GM19438 (cell line): ENCODE measurements around the gene INO80C.

Source experiments
- ATAC-seq: cut with Tn5 transposase; IDR thresholded peaks from one replicate; pipeline ENCODE4 v1.9.1; 2021; ENCODE audit warnings: low read depth; ENCODE audit not compliant: unreplicated experiment

Gene INO80C

GRCh38 chr18:35435401-35435800, 62.4 kb downstream of the INO80C start:
- no peak for ATAC-seq

GRCh38 chr18:35432565-35433001, 65.2 kb downstream of the INO80C start:
- no peak for ATAC-seq

- no peak for ATAC-seq
Measured at GRCh38 chr18:35431374-35431741, 66.4 kb downstream of the INO80C start.

- ATAC-seq = no peak
Measured at GRCh38 chr18:35430721-35431373, 66.9 kb downstream of the INO80C start.

- no peak for ATAC-seq
Measured at GRCh38 chr18:35426786-35427185, 71.0 kb downstream of the INO80C start.

- ATAC-seq = no peak
Measured at GRCh38 chr18:35424356-35424755, 73.4 kb downstream of the INO80C start.

GRCh38 chr18:35422237-35422636, 75.5 kb downstream of the INO80C start:
- ATAC-seq = no peak

GRCh38 chr18:35418610-35419009, 79.2 kb downstream of the INO80C start:
- ATAC-seq = no peak
